SHP77 (cell line): ENCODE results near the gene GPR142.

Experiments
- DNase-seq, 2 experiments: peaks; one replicate each; lab custom pipeline; 2025; lab: John Stamatoyannopoulos, UW

GPR142 gene

DNA sequence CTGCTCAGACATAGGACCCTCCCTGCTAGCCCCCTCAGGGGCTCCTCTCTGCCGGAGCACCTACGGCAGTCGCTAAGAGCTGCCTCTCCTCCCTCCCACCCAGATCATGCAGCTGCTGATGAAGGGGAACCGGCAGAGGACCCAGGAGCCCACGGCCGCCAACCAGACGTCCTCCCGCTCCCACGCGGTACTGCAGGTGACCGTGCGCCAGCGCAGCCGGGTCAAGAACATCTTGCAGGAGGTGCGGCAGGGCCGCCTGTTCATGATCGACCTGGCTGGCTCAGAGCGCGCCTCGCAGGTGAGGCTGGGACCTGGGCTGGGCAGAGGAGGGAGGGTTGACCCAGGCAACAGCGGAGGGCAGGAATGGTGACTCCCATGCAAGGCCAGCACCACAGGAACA is 22.6 kb upstream of the GPR142 start:
- DNase-seq: no peak

DNA sequence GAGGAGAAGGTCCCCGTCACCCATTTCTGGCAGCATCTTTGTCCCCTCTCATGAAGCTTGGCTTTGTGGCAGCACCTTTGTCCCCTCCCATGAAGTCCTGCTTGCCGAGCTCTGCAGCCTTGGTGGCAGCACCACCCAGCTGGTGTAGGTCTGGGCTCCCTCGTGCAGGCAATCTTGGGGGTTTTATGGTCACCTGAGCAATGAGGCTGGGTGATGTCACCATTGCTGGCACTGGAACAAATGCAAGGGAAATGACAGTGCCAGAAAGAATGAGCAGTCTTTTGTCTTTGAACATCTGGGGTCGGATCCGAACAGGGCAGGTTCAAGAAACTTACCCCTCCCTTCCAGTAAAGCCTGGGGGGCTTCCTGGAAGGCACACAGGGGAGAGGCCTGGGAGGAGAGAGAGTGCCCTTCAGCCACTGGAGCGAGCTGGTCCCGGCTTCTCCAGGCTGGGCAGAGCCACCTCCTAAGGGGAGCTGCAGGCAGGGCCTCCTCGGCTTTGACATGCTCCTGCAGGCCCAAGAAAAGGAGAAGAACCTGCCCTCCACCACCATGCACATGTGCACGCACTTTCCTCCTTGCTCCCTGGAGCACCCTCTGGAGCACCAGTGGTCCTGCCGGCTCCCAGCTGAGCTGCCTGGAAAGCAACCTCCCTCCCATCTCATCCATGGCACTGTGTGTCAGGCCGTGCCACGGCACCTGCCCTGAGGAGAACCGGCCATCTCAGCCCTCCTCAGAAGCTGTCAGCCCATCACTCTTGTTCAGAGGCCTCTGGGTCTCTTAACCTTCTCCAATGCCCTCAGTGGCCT is 21.7 kb upstream of the GPR142 start:
- no peak for DNase-seq

DNA sequence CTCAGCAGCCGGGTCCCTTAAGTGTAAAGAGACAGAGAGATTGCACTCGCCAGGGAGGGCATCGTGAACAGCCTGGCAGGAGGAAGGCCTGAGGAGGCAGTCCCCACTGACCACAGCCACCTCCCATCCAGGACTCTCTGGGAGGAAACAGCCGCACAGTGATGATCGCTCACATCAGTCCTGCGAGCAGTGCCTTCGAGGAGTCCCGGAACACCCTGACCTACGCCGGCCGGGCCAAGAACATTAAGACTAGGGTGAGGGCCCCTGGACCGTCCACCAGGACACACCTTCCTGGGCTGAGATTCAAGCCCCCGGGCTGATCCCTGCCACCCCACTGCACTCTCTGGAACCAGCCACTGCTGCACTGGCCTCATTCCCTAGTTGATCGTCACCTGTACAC is 19.7 kb upstream of the GPR142 start:
- no peak for DNase-seq

DNA sequence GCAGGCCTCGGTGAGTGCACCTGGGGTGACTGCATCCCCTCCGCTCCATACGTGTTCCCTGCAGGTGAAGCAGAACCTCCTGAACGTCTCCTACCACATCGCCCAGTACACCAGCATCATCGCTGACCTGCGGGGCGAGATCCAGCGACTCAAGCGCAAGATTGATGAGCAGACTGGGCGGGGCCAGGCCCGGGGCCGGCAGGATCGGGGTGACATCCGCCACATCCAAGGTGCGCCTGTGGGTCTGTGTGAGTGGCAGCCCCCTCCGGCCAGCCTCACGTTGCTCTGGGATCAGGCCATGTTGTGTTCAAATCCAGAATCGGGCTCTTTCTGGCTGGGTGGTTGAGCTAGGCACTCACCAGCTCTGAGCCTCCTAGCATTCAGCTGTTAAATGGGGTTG is 18.2 kb upstream of the GPR142 start:
- DNase-seq: no peak

DNA sequence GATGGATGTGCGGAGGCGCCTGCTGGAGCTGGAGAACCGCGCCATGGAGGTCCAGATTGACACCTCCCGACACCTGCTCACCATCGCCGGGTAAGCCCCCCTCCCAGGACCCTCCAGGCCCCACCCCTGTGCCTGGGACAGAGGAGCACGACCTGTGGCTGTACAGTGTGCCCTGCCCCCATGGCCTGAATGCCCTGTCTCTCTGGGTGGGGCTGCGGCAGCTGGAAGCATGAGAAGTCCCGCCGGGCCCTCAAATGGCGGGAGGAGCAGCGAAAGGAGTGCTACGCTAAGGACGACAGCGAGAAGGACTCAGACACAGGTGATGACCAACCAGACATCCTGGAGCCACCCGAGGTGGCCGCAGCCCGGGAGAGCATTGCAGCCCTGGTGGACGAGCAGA is 16.8 kb upstream of the GPR142 start:
- DNase-seq: no peak

DNA sequence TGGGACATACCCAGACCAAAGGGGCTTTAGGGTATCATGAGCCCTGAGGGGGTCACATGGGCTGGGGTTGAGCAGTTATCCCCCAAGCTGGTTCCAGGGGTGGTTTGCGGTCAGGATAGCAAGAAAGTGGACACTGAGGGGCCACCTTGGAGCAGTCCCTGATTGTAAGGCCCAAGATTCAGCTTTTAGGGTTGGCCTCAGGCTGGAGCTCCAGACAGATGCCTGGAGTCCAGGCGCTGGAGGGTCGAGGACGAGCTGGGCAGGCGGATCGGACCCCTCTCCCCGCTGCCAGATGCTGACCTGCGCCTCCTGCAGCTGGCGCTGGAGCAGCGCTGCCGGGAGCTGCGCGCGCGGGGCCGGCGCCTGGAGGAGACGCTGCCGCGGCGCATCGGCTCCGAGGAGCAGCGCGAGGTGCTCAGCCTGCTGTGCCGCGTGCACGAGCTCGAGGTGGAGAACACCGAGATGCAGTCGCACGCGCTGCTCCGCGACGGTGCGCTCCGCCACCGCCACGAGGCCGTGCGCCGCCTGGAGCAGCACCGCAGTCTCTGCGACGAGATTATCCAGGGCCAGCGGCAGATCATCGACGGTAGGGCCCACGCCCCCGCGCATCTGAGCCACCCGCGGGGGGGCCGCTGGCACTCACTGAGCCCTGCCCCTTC is 15.6 kb upstream of the GPR142 start:
- no peak for DNase-seq

DNA sequence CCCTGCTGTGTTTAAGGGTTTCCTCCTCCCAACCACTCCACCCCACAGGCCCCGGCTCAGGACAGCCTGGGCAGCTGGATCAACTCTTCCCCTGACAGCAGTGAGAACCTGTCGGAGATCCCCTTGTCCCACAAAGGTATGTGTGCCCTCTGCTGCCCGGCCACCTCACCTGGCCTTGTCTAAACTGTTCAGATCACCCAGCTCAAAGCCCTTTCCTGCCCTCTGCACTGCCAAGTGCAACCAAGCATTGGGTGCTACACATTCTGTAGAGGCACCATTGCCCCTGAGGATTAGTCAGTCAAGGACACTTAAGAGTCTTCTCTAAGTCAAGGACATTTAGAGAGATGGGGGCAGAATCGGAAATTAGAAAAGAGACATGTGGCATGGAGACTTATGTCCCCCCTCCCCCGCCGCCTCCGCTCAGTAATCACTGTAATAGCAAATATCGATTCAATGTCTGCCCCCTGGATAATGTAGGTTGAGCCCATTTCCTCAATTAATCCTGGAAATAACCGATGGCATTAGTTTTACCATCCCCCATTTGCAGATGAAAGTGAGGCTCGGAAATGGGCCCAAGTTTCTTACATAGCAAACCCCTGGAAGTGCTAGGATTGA is 13.8 kb upstream of the GPR142 start:
- no peak for DNase-seq

DNA sequence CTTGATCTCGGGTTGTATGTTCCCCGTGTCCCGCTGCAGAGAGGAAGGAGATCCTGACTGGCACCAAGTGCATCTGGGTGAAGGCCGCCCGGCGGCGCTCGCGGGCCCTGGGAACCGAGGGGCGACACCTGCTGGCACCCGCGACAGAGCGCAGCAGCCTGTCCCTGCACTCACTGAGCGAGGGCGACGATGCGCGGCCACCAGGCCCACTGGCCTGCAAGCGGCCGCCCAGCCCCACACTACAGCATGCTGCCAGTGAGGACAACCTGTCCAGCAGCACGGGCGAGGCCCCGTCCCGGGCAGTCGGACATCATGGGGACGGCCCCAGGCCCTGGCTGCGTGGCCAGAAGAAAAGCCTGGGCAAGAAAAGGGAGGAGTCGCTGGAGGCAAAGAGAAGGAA is 13.2 kb upstream of the GPR142 start:
- DNase-seq: no peak

DNA sequence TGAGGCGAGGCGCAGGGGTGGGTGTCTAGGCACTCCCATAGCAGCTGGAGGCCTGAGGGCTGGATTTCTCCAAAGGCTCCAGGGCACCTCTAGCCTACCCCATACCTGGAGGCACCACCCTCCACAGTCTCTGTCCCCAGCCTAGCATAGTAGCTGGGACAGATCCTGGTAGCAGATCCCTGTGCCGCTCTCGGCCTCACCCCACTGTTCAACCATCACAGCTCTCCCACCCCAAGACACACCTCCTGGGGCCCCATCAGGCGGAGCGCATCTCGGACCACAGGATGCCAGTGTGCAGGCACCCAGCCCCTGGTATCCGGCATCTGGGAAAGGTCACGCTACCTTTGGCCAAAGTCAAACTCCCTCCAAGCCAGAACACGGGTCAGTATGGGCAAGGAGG is 12.7 kb upstream of the GPR142 start:
- DNase-seq: no peak

DNA sequence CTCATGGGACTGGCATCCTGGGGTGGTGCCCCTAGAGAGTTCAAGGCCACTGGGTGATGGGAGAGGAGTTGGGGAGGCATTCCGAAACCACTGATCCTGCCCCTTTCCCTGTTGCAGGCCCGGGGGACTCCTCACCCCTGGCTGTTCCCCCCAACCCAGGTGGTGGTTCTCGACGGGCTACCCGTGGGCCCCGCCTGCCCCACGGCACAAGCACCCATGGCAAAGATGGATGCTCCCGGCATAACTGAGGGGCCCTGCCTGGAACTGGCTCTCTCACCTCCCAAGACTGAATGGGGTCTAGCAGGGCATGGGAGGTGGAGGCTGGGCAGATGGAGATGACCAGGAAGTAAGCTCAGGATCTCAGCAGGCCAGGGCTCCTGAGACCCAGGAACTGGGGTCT is 12.2 kb upstream of the GPR142 start:
- DNase-seq: no peak

DNA sequence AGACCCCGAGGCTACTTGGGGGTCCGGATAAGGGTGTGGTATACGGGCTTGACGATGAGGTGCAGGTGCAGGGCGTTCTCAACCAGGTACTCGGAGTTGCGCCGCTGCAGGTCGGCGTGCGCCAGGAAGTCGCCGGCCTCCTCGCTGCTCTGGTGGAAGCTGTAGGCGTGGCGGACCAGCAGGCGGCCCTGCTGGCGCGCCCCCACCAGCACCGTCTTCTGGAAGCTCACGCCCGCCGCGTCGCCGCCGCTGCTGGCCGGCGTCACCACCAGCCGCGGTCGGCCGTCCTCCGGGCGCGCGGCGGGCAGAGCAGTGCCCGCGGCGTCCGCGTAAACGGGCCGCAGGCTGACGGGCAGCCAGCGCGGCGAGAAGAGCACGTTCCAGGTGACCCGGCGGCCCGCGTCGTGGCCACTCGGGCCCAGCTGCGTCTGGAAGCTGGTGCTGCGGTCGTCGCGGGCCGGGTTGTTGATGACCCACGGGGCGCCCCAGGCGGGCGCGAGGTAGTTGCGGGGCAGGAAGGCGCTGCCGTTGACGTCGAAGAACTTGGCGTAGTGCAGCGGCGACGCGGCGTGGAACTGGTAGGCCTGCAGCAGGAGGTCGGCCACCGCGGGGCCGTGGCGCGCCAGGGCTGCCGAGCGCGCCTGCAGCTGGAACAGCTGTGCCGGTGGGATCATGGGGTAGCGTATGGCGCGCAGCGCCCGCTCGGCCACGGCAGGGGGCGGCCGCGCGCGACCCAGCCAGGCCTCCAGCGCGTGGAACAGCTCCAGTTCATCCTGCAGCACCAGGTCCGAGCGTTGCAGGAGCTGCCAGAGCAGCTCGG is 10.4 kb upstream of the GPR142 start:
- DNase-seq: no peak

DNA sequence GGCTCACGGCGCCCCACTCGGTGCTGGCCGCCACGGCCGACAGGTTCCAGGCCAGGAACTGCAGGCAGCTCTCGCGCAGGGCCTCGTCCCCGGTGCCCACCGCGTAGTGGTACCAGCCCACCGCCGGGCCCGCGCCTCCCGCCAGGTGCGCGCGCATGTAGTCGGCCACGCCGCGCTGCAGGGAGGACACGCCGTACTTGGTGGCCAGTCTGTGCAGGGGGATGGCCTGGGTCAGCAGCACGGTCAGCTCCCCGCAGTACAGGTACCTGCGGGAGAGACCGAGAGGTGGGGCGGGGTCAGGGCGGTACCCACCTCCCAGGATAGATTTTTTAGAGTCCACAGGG is 9.9 kb upstream of the GPR142 start:
- DNase-seq: no peak

DNA sequence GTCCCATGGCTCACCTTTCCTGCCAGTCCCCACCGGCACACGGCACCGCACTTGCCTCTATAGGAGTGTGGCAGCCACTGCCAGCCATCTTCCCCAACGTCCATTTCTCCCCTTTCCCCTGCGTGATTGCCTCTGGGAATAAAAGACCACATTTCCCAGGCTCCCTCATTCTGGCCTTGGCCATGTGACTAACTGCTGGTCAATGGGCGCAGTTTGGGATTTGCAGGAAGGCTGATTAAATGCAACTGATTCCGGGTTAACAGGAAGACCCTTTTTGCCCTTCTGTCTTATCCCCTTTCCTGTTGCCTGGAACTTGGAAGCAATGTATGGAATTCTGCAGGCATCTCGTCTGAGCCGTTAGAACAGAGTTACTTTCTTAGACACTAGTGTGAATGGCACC is 8.6 kb upstream of the GPR142 start:
- no peak for DNase-seq

DNA sequence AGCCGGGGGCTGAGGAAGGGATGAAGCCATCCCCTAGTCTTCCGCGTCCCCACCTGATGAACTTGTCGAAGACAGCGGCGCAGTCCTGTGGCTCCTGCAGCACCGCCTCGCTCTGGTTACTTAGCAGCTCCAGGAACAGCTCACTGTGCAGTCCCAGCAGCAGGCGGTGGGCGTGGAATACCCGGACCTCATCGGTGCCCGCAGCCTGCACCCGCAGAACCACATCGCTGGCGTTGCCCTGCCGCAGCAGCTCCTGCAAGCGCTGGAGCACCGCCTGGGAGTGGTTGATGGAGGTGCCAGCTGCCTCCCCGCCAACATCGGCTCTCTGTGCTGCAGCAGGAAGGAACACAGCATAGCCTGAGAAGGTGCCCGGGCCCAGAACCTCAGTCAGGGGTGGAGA is 7.4 kb upstream of the GPR142 start:
- no peak for DNase-seq

DNA sequence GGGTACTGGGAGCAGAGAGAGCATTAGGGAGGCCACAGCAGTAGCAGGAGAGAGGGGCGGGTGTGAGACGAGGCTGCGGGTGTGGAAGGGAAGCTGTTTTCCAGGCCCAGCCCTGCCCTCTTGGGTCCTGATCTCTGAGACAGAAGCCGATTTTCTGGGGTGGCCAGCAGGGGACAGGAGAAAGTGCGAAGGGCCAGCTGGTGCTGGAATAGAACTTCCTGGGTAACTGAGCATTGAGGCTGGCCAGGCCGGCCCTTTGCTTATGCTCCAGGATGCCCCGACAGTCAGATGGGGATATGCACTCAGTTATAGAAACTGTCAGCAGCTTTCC is 6.4 kb upstream of the GPR142 start:
- DNase-seq: peak; percentile 38 to 56

DNA sequence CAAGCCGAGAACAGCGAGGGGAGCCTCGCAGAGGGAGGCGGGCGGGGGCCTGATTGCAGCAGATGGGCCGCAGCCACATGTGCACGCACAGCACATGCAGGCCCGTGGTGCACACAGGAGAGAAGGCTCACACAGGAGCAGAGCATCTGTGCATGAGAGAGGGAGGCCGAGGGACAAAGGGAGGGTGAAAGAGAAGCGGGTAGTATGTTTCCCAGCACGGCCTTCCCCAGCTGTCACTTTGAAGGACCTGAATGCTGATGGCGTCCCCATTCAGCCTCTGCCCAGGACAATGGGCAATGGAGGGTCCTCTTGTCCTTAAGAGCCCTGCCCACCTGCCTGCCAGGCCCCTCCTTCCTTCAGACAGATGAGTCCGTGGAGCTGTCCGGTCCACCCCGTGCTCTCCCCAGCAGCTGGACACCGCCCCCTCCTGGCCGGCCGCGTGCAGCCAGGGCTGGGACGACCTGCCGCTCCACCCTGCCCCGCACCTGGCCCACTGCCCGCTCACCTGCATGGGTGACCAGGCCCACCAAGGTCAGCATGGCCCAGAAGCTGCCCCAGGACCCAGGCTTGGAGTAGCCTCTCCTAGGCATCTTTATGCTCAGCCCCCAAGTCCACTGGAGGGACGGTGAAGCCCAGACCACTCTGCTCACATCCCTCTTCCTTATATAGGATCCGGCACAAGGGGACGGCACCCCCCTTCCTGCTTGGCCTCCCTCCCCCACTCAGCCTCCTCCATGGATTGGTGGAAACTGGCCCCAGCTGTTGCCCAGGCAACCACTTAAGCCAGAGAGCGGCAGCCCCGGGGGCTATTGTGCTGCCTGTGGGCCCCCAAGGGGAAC is 5.9 kb upstream of the GPR142 start, which contains the start of gene BTBD17:
Gene BTBD17, minus strand, starts transcription at position 639 of the 839 bp plus-strand sequence. Its CDS starts 49 bp downstream, at position 590.
- peak; percentile 70 to 85 for DNase-seq

DNA sequence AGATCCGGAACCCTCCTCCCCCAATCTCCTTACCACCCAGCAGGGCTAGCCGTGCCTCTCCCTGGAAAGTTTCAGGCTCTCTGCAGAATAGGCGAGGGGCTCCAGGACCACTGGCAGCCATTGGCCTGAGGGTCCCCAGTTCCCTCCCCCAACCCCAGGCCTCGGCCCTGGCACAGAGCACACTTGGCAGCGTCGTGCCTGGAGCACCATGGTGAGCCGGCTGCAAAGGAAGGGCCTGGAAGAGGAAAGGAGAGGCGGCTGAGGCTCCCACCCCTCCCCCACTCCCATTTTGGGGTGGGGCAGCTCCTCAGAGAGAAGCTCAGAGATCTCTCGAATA is 5.3 kb upstream of the GPR142 start:
- no peak for DNase-seq

DNA sequence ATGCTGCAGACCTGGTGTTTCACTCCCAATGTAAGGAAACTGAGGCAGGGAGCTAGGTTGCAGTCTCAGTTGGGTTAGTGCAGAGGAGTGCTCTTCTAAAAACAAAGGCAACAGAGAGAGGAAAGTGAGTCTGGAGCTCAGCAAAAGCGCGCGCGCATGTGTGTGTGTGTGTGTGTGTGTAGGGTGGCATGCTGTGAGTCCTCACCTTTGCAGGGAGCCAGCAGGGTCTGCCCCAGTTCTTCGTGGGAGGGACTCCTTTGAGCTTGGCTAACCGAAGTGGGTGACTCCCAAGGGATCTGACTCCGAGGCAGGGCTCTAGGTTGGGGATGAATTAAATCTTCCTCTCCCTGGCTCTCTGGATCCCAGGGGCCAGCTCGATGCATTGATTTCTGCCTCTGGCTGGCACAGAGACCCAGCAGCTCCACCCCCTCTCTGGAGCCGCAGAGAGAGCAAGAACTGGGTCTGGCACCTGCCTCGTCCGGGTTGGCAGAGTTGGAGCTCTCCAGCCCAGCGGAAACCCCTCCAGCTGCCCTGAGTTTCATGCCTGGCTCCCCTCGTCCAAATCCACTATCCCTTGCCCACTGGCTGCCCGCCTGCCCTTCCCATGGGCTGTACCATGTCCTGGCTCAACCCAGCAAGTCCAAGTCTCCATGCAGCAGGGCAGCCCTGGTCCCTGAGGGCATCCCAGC is 4.4 kb upstream of the GPR142 start:
- no peak for DNase-seq

DNA sequence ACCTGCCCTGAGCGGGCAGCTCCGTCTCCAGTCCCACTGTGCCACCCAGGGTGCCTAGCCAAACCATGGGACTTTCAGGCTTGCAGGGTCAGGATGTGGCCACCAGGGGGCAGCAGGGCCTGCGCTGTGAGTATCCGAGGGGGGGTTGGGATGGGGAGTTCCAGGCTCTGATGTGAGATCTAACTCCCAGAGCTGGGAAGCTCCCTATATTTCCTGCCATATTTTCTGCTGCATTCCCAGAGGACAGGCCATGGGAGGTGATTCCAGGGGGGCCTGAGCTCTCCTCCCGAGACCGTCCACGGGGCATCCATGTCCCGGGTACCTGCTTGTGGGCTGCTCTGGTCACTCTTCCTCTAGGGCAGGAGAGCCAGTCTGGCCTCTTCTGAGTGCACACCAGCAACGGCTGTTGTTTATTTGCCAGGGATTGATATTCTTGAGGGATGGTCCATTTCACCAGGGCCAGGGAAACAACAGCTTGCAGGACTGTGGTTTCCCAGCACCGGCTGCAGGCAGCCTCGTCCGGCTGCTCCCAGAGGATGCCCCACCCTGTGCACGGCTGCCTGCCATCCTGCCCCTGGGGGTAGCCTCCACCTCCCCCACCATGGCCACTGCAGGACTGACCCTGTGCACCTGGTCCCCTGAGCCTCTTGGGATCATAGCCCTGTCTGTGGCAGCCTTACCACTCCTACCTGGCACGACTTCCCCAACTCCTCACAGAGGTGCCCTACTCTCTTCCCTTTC is 1.2 kb downstream of the GPR142 start:
- peak; percentile 78 to 82 for DNase-seq

DNA sequence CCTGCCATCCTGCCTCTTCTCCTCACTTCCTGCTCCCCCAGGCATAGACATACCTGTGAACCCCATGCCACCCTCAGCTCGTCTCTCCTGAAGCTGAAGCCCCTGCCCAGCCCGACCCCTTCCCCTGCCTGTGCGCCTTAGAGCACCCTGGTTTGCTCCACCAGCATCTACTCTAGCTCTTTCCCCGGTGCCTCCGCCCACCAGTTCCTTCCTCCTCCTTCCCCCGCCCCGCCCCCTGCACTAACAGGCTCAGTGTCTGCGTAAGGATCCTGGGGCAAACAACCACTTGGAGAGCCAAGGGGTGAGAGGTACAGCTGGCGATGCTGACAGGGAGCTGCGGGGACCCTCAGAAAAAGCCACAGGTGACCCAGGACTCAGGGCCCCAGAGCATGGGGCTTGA is 1.9 kb downstream of the GPR142 start:
- no peak for DNase-seq
